ENCODE data around the gene PPM1B. TPM values are rescaled to one million over a fixed set of nuclear protein-coding genes. Genes with fewer than 3 reads are reported as not detected.

PPM1B gene
- total RNA-seq, 3 donors from 2014 or later (not counting 1 experiment from before 2014, with no cell fraction given): 79.9 to 102 (median 98.8) TPM

- no peaks in the 10 kb centered on the region for H3K4me1 ChIP-seq (ENCODE audit: control insufficient read depth, insufficient read depth, low read length)
- no peaks in the 10 kb centered on the region for H3K9me3 Mint-ChIP-seq
- no CpG with 5 or more reads among the region's 2 CpGs for WGBS (ENCODE audit: insufficient coverage)
- DNase-seq: no peak
- ATAC-seq: peak in 1 of 3 donors; percentile 40
- no peaks in the 10 kb centered on the region for H3K36me3 Mint-ChIP-seq
- no peaks in the 10 kb centered on the region for H3K27me3 Mint-ChIP-seq (ENCODE audit: low read depth in 2 of 2)
- H3K36me3 ChIP-seq (ENCODE audit: control insufficient read depth, insufficient read depth, low read length): peaks cover 45% of the 10 kb centered on the region
- intact Hi-C loops (cut with micrococcal nuclease): no loop called here
- peaks cover 14 to 29% of the 10 kb centered on the region in 2 donors for H3K4me1 Mint-ChIP-seq
- no peak overlapping the region for H3K27ac ChIP-seq (ENCODE audit: low read length)
- no peaks in the 10 kb centered on the region for H3K9me3 ChIP-seq (ENCODE audit: control insufficient read depth, insufficient read depth, low read length)
- H3K27me3 ChIP-seq (ENCODE audit: control insufficient read depth, insufficient read depth, low read length): no peaks in the 10 kb centered on the region
- no peak overlapping the region for H3K4me3 Mint-ChIP-seq
- peak overlapping the region in 1 of 2 donors; percentile 50 for H3K27ac Mint-ChIP-seq
- TF ChIP-seq CTCF (IDR thresholded peaks at IDR 0.05): no peak
- no peak overlapping the region for H3K4me3 ChIP-seq (ENCODE audit: low read length)
Observed at GRCh38 chr2:44218771-44219170, 50.1 kb downstream of the PPM1B start.

GRCh38 chr2:44226753-44227152, 58.1 kb downstream of the PPM1B start:
- H3K36me3 Mint-ChIP-seq: no peaks in the 10 kb centered on the region
- peaks cover 6 to 8% of the 10 kb centered on the region in 2 donors for H3K4me1 Mint-ChIP-seq
- no peaks in the 10 kb centered on the region for H3K9me3 Mint-ChIP-seq
- no peak for TF ChIP-seq CTCF (IDR thresholded peaks at IDR 0.05)
- no peak overlapping the region for H3K27ac ChIP-seq (ENCODE audit: low read length)
- no peak overlapping the region for H3K27ac Mint-ChIP-seq
- H3K27me3 Mint-ChIP-seq (ENCODE audit: low read depth in 2 of 2): no peaks in the 10 kb centered on the region
- H3K4me3 ChIP-seq (ENCODE audit: low read length): no peak overlapping the region
- ATAC-seq (no peak), DNase-seq (no peak)
- H3K4me3 Mint-ChIP-seq: no peak overlapping the region
- no peaks in the 10 kb centered on the region for H3K4me1 ChIP-seq (ENCODE audit: control insufficient read depth, insufficient read depth, low read length)
- no peaks in the 10 kb centered on the region for H3K9me3 ChIP-seq (ENCODE audit: control insufficient read depth, insufficient read depth, low read length)
- no CpG with 5 or more reads among the region's 2 CpGs for WGBS (ENCODE audit: insufficient coverage)
- intact Hi-C loops (cut with micrococcal nuclease): no loop called here
- H3K36me3 ChIP-seq (ENCODE audit: control insufficient read depth, insufficient read depth, low read length): peaks cover 18% of the 10 kb centered on the region
- H3K27me3 ChIP-seq (ENCODE audit: control insufficient read depth, insufficient read depth, low read length): no peaks in the 10 kb centered on the region

GRCh38 chr2:44230378-44230777, 61.7 kb downstream of the PPM1B start:
- Histone ChIP-seq H3K27ac (ENCODE audit: low read length) (no peak overlapping the region), H3K4me1 (ENCODE audit: control insufficient read depth, insufficient read depth, low read length) (no peaks in the 10 kb centered on the region), H3K36me3 (ENCODE audit: control insufficient read depth, insufficient read depth, low read length) (peaks cover 11% of the 10 kb centered on the region), H3K9me3 (ENCODE audit: control insufficient read depth, insufficient read depth, low read length) (no peaks in the 10 kb centered on the region), H3K4me3 (ENCODE audit: low read length) (no peak overlapping the region), H3K27me3 (ENCODE audit: control insufficient read depth, insufficient read depth, low read length) (no peaks in the 10 kb centered on the region)
- H3K36me3 Mint-ChIP-seq: no peaks in the 10 kb centered on the region
- H3K4me3 Mint-ChIP-seq: no peak overlapping the region
- no peaks in the 10 kb centered on the region for H3K27me3 Mint-ChIP-seq (ENCODE audit: low read depth in 2 of 2)
- WGBS (ENCODE audit: insufficient coverage): 91% methylated on average over 3 of the region's 3 CpGs
- DNase-seq: no peak
- peaks cover 4 to 6% of the 10 kb centered on the region in 2 donors for H3K4me1 Mint-ChIP-seq
- no peak for ATAC-seq
- H3K9me3 Mint-ChIP-seq: no peaks in the 10 kb centered on the region
- peak overlapping the region in 1 of 2 donors; percentile 40 for H3K27ac Mint-ChIP-seq
- no peak for TF ChIP-seq CTCF (IDR thresholded peaks at IDR 0.05)
- intact Hi-C loops (cut with micrococcal nuclease): no loop called here

GRCh38 chr2:44233450-44234128, 64.9 kb downstream of the PPM1B start:
- no peak overlapping the region for H3K4me3 ChIP-seq (ENCODE audit: low read length)
- WGBS (ENCODE audit: insufficient coverage): 71% methylated on average over 1 of the region's 2 CpGs
- peaks cover 11% of the 10 kb centered on the region for H3K36me3 ChIP-seq (ENCODE audit: control insufficient read depth, insufficient read depth, low read length)
- Mint-ChIP-seq H3K4me3 (no peak overlapping the region), H3K27ac (peak overlapping the region in 1 of 2 donors; percentile 26), H3K36me3 (no peaks in the 10 kb centered on the region), H3K27me3 (ENCODE audit: low read depth in 2 of 2) (no peaks in the 10 kb centered on the region), H3K9me3 (no peaks in the 10 kb centered on the region), H3K4me1 (peaks cover 10 to 20% of the 10 kb centered on the region in 2 donors)
- intact Hi-C loops (cut with micrococcal nuclease): no loop called here
- no peaks in the 10 kb centered on the region for H3K27me3 ChIP-seq (ENCODE audit: control insufficient read depth, insufficient read depth, low read length)
- H3K4me1 ChIP-seq (ENCODE audit: control insufficient read depth, insufficient read depth, low read length): peaks cover 7% of the 10 kb centered on the region
- no peak for DNase-seq
- TF ChIP-seq CTCF (IDR thresholded peaks at IDR 0.05): no peak
- H3K9me3 ChIP-seq (ENCODE audit: control insufficient read depth, insufficient read depth, low read length): no peaks in the 10 kb centered on the region
- ATAC-seq: no peak
- no peak overlapping the region for H3K27ac ChIP-seq (ENCODE audit: low read length)
